Stimulated activated naive CD8-positive, alpha-beta T cell treated with anti-CD3 and anti-CD28 coated beads, Interleukin-15, Interleukin-2, amounts not matched to agents 100 ng/mL and 50 ng/mL, for 24 hours (primary cell): ENCODE measurements around the gene NUP133.

Experiments used
- H3K27ac Mint-ChIP-seq: one replicate; pipeline ENCODE4 v1.8.0; 2021; ENCODE audit warnings: mild to moderate bottlenecking, mixed read lengths
- H3K27me3 Mint-ChIP-seq: one replicate; pipeline ENCODE4 v1.8.0; 2021; ENCODE audit warnings: mixed read lengths
- H3K36me3 Mint-ChIP-seq: one replicate; pipeline ENCODE4 v1.8.0; 2021; ENCODE audit warnings: low read depth, mixed read lengths
- H3K4me1 Mint-ChIP-seq: one replicate; pipeline ENCODE4 v1.8.0; 2021; ENCODE audit warnings: low read depth, mixed read lengths
- H3K4me3 Mint-ChIP-seq: one replicate; pipeline ENCODE4 v1.8.0; 2021; ENCODE audit warnings: mild to moderate bottlenecking, mixed read lengths
- H3K9me3 Mint-ChIP-seq: one replicate; pipeline ENCODE4 v1.8.0; 2021; ENCODE audit warnings: mixed read lengths

NUP133 gene

GRCh38 chr1:229507951-229508822 lies at the start of gene NUP133:
Gene NUP133, minus strand, starts transcription at chr1:229508341. Its CDS starts 92 bp downstream, at chr1:229508249.
- peak within 1 kb of the TSS; percentile 93 for H3K27ac Mint-ChIP-seq
- H3K9me3 Mint-ChIP-seq: no peaks in the 10 kb centered on the region
- no peaks in the 10 kb centered on the region for H3K27me3 Mint-ChIP-seq
- peaks cover 9% of the 10 kb centered on the region for H3K36me3 Mint-ChIP-seq
- peaks cover 39% of the 10 kb centered on the region for H3K4me1 Mint-ChIP-seq
- peak within 1 kb of the TSS; percentile 96 for H3K4me3 Mint-ChIP-seq

- Mint-ChIP-seq H3K9me3 (no peaks in the 10 kb centered on the region), H3K27ac (peak overlapping the region; percentile 70), H3K4me3 (peak overlapping the region; percentile 92), H3K36me3 (peaks cover 8% of the 10 kb centered on the region), H3K27me3 (no peaks in the 10 kb centered on the region), H3K4me1 (peaks cover 44% of the 10 kb centered on the region)
Observed at GRCh38 chr1:229557200-229557850, 49.2 kb upstream of the NUP133 start.

GRCh38 chr1:229554886-229555621 lies 46.9 kb upstream of the NUP133 start:
- Mint-ChIP-seq H3K36me3 (peaks cover 12% of the 10 kb centered on the region), H3K4me3 (no peak overlapping the region), H3K27ac (no peak overlapping the region), H3K9me3 (no peaks in the 10 kb centered on the region), H3K27me3 (no peaks in the 10 kb centered on the region), H3K4me1 (peaks cover 54% of the 10 kb centered on the region)

GRCh38 chr1:229553621-229554130 lies 45.5 kb upstream of the NUP133 start:
- Mint-ChIP-seq H3K4me1 (peaks cover 45% of the 10 kb centered on the region), H3K27me3 (no peaks in the 10 kb centered on the region), H3K36me3 (peaks cover 15% of the 10 kb centered on the region), H3K4me3 (no peak overlapping the region), H3K9me3 (no peaks in the 10 kb centered on the region), H3K27ac (no peak overlapping the region)

- peaks cover 20% of the 10 kb centered on the region for H3K36me3 Mint-ChIP-seq
- no peaks in the 10 kb centered on the region for H3K9me3 Mint-ChIP-seq
- no peaks in the 10 kb centered on the region for H3K27me3 Mint-ChIP-seq
- peak overlapping the region; percentile 58 for H3K27ac Mint-ChIP-seq
- H3K4me1 Mint-ChIP-seq: peaks cover 45% of the 10 kb centered on the region
- no peak overlapping the region for H3K4me3 Mint-ChIP-seq
Observed at GRCh38 chr1:229552732-229553131, 44.6 kb upstream of the NUP133 start.

- no peak overlapping the region for H3K4me3 Mint-ChIP-seq
- no peak overlapping the region for H3K27ac Mint-ChIP-seq
- no peaks in the 10 kb centered on the region for H3K27me3 Mint-ChIP-seq
- H3K4me1 Mint-ChIP-seq: peaks cover 27% of the 10 kb centered on the region
- H3K36me3 Mint-ChIP-seq: peaks cover 29% of the 10 kb centered on the region
- H3K9me3 Mint-ChIP-seq: no peaks in the 10 kb centered on the region
Observed at GRCh38 chr1:229550812-229551567, 42.8 kb upstream of the NUP133 start.

GRCh38 chr1:229547542-229547941 lies 39.4 kb upstream of the NUP133 start:
- peaks cover 52% of the 10 kb centered on the region for H3K36me3 Mint-ChIP-seq
- no peaks in the 10 kb centered on the region for H3K9me3 Mint-ChIP-seq
- H3K4me1 Mint-ChIP-seq: peaks cover 32% of the 10 kb centered on the region
- no peak overlapping the region for H3K27ac Mint-ChIP-seq
- H3K4me3 Mint-ChIP-seq: no peak overlapping the region
- no peaks in the 10 kb centered on the region for H3K27me3 Mint-ChIP-seq

- Mint-ChIP-seq H3K36me3 (peaks cover 67% of the 10 kb centered on the region), H3K27ac (peak overlapping the region; percentile 67), H3K4me3 (no peak overlapping the region), H3K9me3 (no peaks in the 10 kb centered on the region), H3K4me1 (peaks cover 31% of the 10 kb centered on the region), H3K27me3 (no peaks in the 10 kb centered on the region)
Observed at GRCh38 chr1:229544587-229544986, 36.4 kb upstream of the NUP133 start.

GRCh38 chr1:229539863-229540506 lies 31.8 kb upstream of the NUP133 start:
- no peaks in the 10 kb centered on the region for H3K9me3 Mint-ChIP-seq
- H3K27ac Mint-ChIP-seq: no peak overlapping the region
- H3K4me3 Mint-ChIP-seq: no peak overlapping the region
- H3K27me3 Mint-ChIP-seq: no peaks in the 10 kb centered on the region
- H3K4me1 Mint-ChIP-seq: peaks cover 29% of the 10 kb centered on the region
- H3K36me3 Mint-ChIP-seq: peaks cover 84% of the 10 kb centered on the region

- H3K27me3 Mint-ChIP-seq: no peaks in the 10 kb centered on the region
- H3K27ac Mint-ChIP-seq: peak overlapping the region; percentile 5
- peaks cover 21% of the 10 kb centered on the region for H3K4me1 Mint-ChIP-seq
- no peaks in the 10 kb centered on the region for H3K9me3 Mint-ChIP-seq
- no peak overlapping the region for H3K4me3 Mint-ChIP-seq
- H3K36me3 Mint-ChIP-seq: peaks cover 77% of the 10 kb centered on the region
Observed at GRCh38 chr1:229538945-229539344, 30.8 kb upstream of the NUP133 start.

GRCh38 chr1:229537894-229538293 lies 29.8 kb upstream of the NUP133 start:
- Mint-ChIP-seq H3K27me3 (no peaks in the 10 kb centered on the region), H3K9me3 (no peaks in the 10 kb centered on the region), H3K36me3 (peaks cover 77% of the 10 kb centered on the region), H3K4me1 (peaks cover 12% of the 10 kb centered on the region), H3K4me3 (no peak overlapping the region), H3K27ac (no peak overlapping the region)

- peaks cover 68% of the 10 kb centered on the region for H3K36me3 Mint-ChIP-seq
- peaks cover 3% of the 10 kb centered on the region for H3K4me1 Mint-ChIP-seq
- no peak overlapping the region for H3K27ac Mint-ChIP-seq
- no peaks in the 10 kb centered on the region for H3K27me3 Mint-ChIP-seq
- no peaks in the 10 kb centered on the region for H3K9me3 Mint-ChIP-seq
- no peak overlapping the region for H3K4me3 Mint-ChIP-seq
Observed at GRCh38 chr1:229536982-229537381, 28.8 kb upstream of the NUP133 start.

- Mint-ChIP-seq H3K9me3 (no peaks in the 10 kb centered on the region), H3K4me1 (no peaks in the 10 kb centered on the region), H3K4me3 (no peak overlapping the region), H3K27me3 (no peaks in the 10 kb centered on the region), H3K27ac (no peak overlapping the region), H3K36me3 (peaks cover 65% of the 10 kb centered on the region)
Observed at GRCh38 chr1:229535230-229535629, 27.1 kb upstream of the NUP133 start.

GRCh38 chr1:229531326-229531725 lies 23.2 kb upstream of the NUP133 start:
- Mint-ChIP-seq H3K27ac (no peak overlapping the region), H3K4me3 (no peak overlapping the region), H3K36me3 (peaks cover 62% of the 10 kb centered on the region), H3K27me3 (no peaks in the 10 kb centered on the region), H3K9me3 (no peaks in the 10 kb centered on the region), H3K4me1 (no peaks in the 10 kb centered on the region)
